ENCODE results near the gene SAPCD2. TPM values are rescaled to one million over a fixed set of nuclear protein-coding genes. Genes with fewer than 3 reads are reported as not detected.
A peak's percentile ranks its signal among the peaks of the same experiment; 100 is the strongest.

SAPCD2 gene
- total and polyA plus RNA-seq, 9 of the 15 experiments (the other 6 are each of a cell fraction or from before 2014, with no cell fraction given), result 3.4 to 91.8 (median 18.8) TPM

DNA sequence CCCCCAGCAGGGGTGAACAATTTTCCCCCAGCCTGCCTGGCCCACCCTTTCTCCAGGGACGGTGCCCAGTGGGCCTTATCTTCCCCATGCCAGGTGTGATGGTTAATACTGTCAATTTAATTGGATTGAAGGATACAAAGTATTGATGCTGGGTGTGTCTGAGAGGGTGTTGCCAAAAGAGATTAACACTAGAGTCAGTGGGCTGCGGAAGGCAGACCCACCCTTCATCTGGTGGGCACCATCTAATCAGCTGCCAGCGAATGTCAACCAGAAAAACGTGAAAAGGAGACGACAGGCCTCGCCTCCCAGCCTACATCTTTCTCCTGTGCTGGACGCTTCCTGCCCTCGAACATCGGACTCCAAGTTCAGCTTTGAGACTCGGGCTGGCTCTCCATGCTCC lies 32.9 kb downstream of the SAPCD2 start:
- FAIRE-seq, result no peak
- TF ChIP-seq ZFPM2 (CRISPR knock-in tag; IDR thresholded peaks at IDR 0.05), result no peak
- no peak for TF ChIP-seq NFRKB (IDR thresholded peaks at IDR 0.05; ENCODE audit: low read depth)
- TF ChIP-seq, protein P1, sequence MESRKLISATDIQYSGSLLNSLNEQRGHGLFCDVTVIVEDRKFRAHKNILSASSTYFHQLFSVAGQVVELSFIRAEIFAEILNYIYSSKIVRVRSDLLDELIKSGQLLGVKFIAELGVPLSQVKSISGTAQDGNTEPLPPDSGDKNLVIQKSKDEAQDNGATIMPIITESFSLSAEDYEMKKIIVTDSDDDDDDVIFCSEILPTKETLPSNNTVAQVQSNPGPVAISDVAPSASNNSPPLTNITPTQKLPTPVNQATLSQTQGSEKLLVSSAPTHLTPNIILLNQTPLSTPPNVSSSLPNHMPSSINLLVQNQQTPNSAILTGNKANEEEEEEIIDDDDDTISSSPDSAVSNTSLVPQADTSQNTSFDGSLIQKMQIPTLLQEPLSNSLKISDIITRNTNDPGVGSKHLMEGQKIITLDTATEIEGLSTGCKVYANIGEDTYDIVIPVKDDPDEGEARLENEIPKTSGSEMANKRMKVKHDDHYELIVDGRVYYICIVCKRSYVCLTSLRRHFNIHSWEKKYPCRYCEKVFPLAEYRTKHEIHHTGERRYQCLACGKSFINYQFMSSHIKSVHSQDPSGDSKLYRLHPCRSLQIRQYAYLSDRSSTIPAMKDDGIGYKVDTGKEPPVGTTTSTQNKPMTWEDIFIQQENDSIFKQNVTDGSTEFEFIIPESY (CRISPR knock-in tag; IDR thresholded peaks at IDR 0.05), result no peak
- TF ChIP-seq ELF1 (tag; IDR thresholded peaks at IDR 0.05), result no peak
- TF ChIP-seq, protein P2, sequence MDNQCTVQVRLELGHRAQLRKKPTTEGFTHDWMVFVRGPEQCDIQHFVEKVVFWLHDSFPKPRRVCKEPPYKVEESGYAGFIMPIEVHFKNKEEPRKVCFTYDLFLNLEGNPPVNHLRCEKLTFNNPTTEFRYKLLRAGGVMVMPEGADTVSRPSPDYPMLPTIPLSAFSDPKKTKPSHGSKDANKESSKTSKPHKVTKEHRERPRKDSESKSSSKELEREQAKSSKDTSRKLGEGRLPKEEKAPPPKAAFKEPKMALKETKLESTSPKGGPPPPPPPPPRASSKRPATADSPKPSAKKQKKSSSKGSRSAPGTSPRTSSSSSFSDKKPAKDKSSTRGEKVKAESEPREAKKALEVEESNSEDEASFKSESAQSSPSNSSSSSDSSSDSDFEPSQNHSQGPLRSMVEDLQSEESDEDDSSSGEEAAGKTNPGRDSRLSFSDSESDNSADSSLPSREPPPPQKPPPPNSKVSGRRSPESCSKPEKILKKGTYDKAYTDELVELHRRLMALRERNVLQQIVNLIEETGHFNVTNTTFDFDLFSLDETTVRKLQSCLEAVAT (IDR thresholded peaks at IDR 0.05), result no peak
- no peak for TF ChIP-seq ZNF695 (CRISPR knock-in tag; IDR thresholded peaks at IDR 0.05)
- TF ChIP-seq ZNF586 (CRISPR knock-in tag; conservative IDR thresholded peaks at IDR 0.05), result no peak
- ChIA-PET CTCF (ENCODE audit: low intra/inter-chr PET ratio) (no interaction called here), POLR2A (interaction anchor here (0.6 to 0.8 kb wide), 2 partner anchors 8 to 20 kb away, joined by 3 read pairs; no protein-coding TSS in a partner anchor)
- Histone ChIP-seq H3K4me2 (ENCODE audit: insufficient read depth, low read length) (no peak overlapping the region), H3K36me3 (ENCODE audit: control insufficient read depth, insufficient read depth, low read length) (no peaks in the 10 kb centered on the region), H3K79me2 (ENCODE audit: control insufficient read depth, insufficient read depth, low read length) (no peaks in the 10 kb centered on the region), H3K4me1 (replicated peaks in 1 of 2; ENCODE audit: control insufficient read depth in 2 of 2, insufficient read depth in 2 of 2, low read length in 2 of 2) (peaks cover 0 to 67% of the 10 kb centered on the region in 2 experiments; a peak in 3 of 5 replicates), H4K20me1 (replicated peaks; ENCODE audit: control insufficient read depth, insufficient read depth, low read length) (0 out of 2 replicates have a peak, but pooled peaks cover 2% of the 10 kb centered on the region), H3K27ac (ENCODE audit: extremely low read depth, low read depth, low read length) (no peak overlapping the region), H3K9me1 (ENCODE audit: control insufficient read depth, insufficient read depth, low read length) (no peaks in the 10 kb centered on the region), H3K9ac (ENCODE audit: insufficient read depth in 1 of 2, low read depth in 2 of 2, low read length in 2 of 2) (0 out of 4 replicates have a peak overlapping the region, but pooled peaks of 1 of the 2 experiments have one; percentile 36), H3K27me3 (ENCODE audit: control insufficient read depth in 2 of 2, insufficient read depth in 2 of 2, low read length in 2 of 2) (peaks cover 0 to 22% of the 10 kb centered on the region in 2 experiments; a peak in 1 of 5 replicates), H3K4me3 (no peak overlapping the region), H2AFZ (ENCODE audit: low read depth, low read length) (no peak overlapping the region), H3K9me3 (replicated peaks; ENCODE audit: control insufficient read depth, insufficient read depth, low read depth, low read length) (no peaks in the 10 kb centered on the region)
- no peak for DNase-seq (ENCODE audit: extremely low read depth in 1 of 4, low spot score in 3 of 4)
- intact Hi-C loops (cut with micrococcal nuclease), result no loop called here
- BruUV-seq (replicated peaks), result no TSS peak
- in situ Hi-C loops (cut with MboI), result loop anchor here (5.0 kb wide), 2 partner anchors 90 to 265 kb away; partner anchors contain the start of gene C8G
- WGBS (ENCODE audit: insufficient coverage, low coverage, missing lambda C conversion rate), result 6% methylated on average over 10 of the region's 10 CpGs
- no peak for ATAC-seq

Measured in K562 (cell line).